Glomerular visceral epithelial cell (primary cell): Measurements from ENCODE around the gene C1orf159.
"Not testable (repeated sequence)": the region's sequence is repeated elsewhere in the genome, so short reads cannot be mapped to it uniquely, and the experiment has no call there.

ENCODE experiments used
- DNase-seq: peaks from one replicate; pipeline ENCODE4 v3.0.0-alpha.2; 2016; ENCODE audit errors: extremely low spot score

C1orf159 gene

GRCh38 chr1:1067284-1067859 is 48.5 kb downstream of the C1orf159 start:
- no peak for DNase-seq

- peak; percentile 27 for DNase-seq
Measured at GRCh38 chr1:1066403-1067283, 49.2 kb downstream of the C1orf159 start.

GRCh38 chr1:1065940-1066304 is 50.0 kb downstream of the C1orf159 start:
- not testable (repeated sequence) for DNase-seq

- DNase-seq, result no peak
Measured at GRCh38 chr1:1065265-1065939, 50.5 kb downstream of the C1orf159 start.

GRCh38 chr1:1063945-1064831 is 51.7 kb downstream of the C1orf159 start:
- DNase-seq, result peak; percentile 98

- no peak for DNase-seq
Measured at GRCh38 chr1:1063261-1063944, 52.5 kb downstream of the C1orf159 start.

GRCh38 chr1:1062348-1063163 is 53.3 kb downstream of the C1orf159 start:
- no peak for DNase-seq

- DNase-seq, result no peak
Measured at GRCh38 chr1:1061682-1062345, 54.1 kb downstream of the C1orf159 start.

GRCh38 chr1:1060281-1061000 is 55.4 kb downstream of the C1orf159 start:
- DNase-seq, result no peak

- peak; percentile 84 for DNase-seq
Measured at GRCh38 chr1:1059494-1060280, 56.2 kb downstream of the C1orf159 start.

GRCh38 chr1:1058921-1059493 is 56.9 kb downstream of the C1orf159 start:
- peak; percentile 60 for DNase-seq

GRCh38 chr1:1058088-1058905 is 57.6 kb downstream of the C1orf159 start:
- DNase-seq, result peak; percentile 33

GRCh38 chr1:1057769-1058087 is 58.2 kb downstream of the C1orf159 start:
- DNase-seq, result not testable (repeated sequence)

GRCh38 chr1:1055841-1056736 is 59.8 kb downstream of the C1orf159 start:
- DNase-seq, result no peak

- no peak for DNase-seq
Measured at GRCh38 chr1:1054971-1055370, 60.9 kb downstream of the C1orf159 start.

GRCh38 chr1:1054099-1054700 is 61.7 kb downstream of the C1orf159 start:
- DNase-seq, result no peak
